SK-N-SH (cell line): Measurements from ENCODE around the gene GALC. TPM values are rescaled to one million over a fixed set of nuclear protein-coding genes. Genes with fewer than 3 reads are reported as not detected.

Experiments used
- CTCF ChIA-PET: fragments of 300-600, 350-600 bp; formaldehyde crosslinking; extraction: SDS; loops from one replicate; lab custom pipeline; 2021; lab: Yijun Ruan, JAX
- POLR2A ChIA-PET: fragments of 350-600 bp; sonication (Branson Sonifier 250); formaldehyde crosslinking; extraction: SDS; loops from one replicate; lab custom pipeline; 2020; ENCODE audit warnings: antibody characterized with exemption, inconsistent platforms; lab: Yijun Ruan, JAX
- DNase-seq: peaks from one replicate; pipeline ENCODE4 v3.0.0; 2012
- H2AFZ ChIP-seq: fragments of 200-600 bp; sonication (generic); 2 replicates; pipeline ENCODE4 v1.8.1; 2016; ENCODE audit warnings: antibody characterized with exemption, mild to moderate bottlenecking, low read depth
- H3F3A ChIP-seq: fragments of 200-600 bp; sonication (generic); replicated peaks from 2 replicates; pipeline ENCODE3; 2016; ENCODE audit warnings: antibody characterized with exemption, mild to moderate bottlenecking; ENCODE audit not compliant: insufficient read depth
- H3K27ac ChIP-seq, 2 experiments: fragments of 200-500 bp in 1 of 2; fragments of 200-600 bp in 1 of 2; sonication (Bioruptor generic) in 1 of 2; sonication (generic), shearing (Covaris generic) in 1 of 2; 2 replicates each; pipeline versions ENCODE4 v1.5.1 to v1.6.1; 2014 to 2016; ENCODE audit warnings: low read depth in 2 of 2, inconsistent platforms in 1 of 2, low read length in 1 of 2, mild to moderate bottlenecking in 1 of 2, mixed read lengths in 1 of 2
- H3K27me3 ChIP-seq: fragments of 200-600 bp; sonication (generic), shearing (Covaris generic); 2 replicates; pipeline ENCODE4 v1.6.1; 2016; ENCODE audit warnings: mixed run types; ENCODE audit not compliant: insufficient read depth
- H3K36me3 ChIP-seq, 2 experiments: fragments of 200-500 bp in 1 of 2; fragments of 200-600 bp in 1 of 2; sonication (Bioruptor generic) in 1 of 2; sonication (generic) in 1 of 2; replicated peaks in 1 of 2; 2 replicates each; pipeline versions ENCODE3 to v1.5.1; 2014 to 2016; ENCODE audit warnings: low read length in 1 of 2, mild to moderate bottlenecking in 1 of 2; ENCODE audit not compliant: insufficient read depth in 2 of 2, control insufficient read depth in 1 of 2
- H3K4me1 ChIP-seq, 2 experiments: fragments of 200-500 bp in 1 of 2; fragments of 200-600 bp in 1 of 2; sonication (Bioruptor generic) in 1 of 2; sonication (generic), shearing (Covaris generic) in 1 of 2; 2 replicates each; pipeline versions ENCODE4 v1.5.1 to v1.6.1; 2014 to 2016; ENCODE audit warnings: low read depth in 1 of 2, low read length in 1 of 2, mixed run types in 1 of 2; ENCODE audit not compliant: insufficient read depth in 2 of 2, control insufficient read depth in 1 of 2
- H3K4me2 ChIP-seq: fragments of 200-600 bp; sonication (generic), shearing (Covaris generic); 2 replicates; pipeline ENCODE4 v1.6.1; 2017; ENCODE audit warnings: mixed run types
- H3K4me3 ChIP-seq, 2 experiments: fragments of 200-500 bp in 1 of 2; fragments of 200-600 bp in 1 of 2; sonication (Bioruptor generic) in 1 of 2; sonication (generic), shearing (Covaris generic) in 1 of 2; 2 replicates each; pipeline versions ENCODE4 v1.5.1 to v1.8.1; 2014 to 2016; ENCODE audit warnings: low read depth in 2 of 2, inconsistent platforms in 1 of 2, low read length in 1 of 2, mild to moderate bottlenecking in 1 of 2, mixed read lengths in 1 of 2, moderate library complexity in 1 of 2
- H3K79me2 ChIP-seq: fragments of 200-600 bp; sonication (generic); 2 replicates; pipeline ENCODE4 v1.8.1; 2017; ENCODE audit warnings: mild to moderate bottlenecking; ENCODE audit not compliant: insufficient read depth
- H3K9ac ChIP-seq: fragments of 200-600 bp; sonication (generic); 2 replicates; pipeline ENCODE4 v1.6.1; 2017; ENCODE audit warnings: mixed run types
- H3K9me2 ChIP-seq: fragments of 200-600 bp; sonication (generic); 2 replicates; pipeline ENCODE4 v1.6.1; 2017; ENCODE audit warnings: mixed run types
- H3K9me3 ChIP-seq: fragments of 200-600 bp; sonication (generic); 2 replicates; pipeline ENCODE4 v1.6.1; 2017; ENCODE audit warnings: mixed run types, mild to moderate bottlenecking, moderate library complexity
- H4K20me1 ChIP-seq: fragments of 200-600 bp; sonication (generic); 2 replicates; pipeline ENCODE4 v1.6.1; 2017; ENCODE audit warnings: mild to moderate bottlenecking, mixed run types; ENCODE audit not compliant: insufficient read depth
- CHD2 ChIP-seq: fragments of 150-350 bp; IDR thresholded peaks from 2 replicates; pipeline ENCODE4 v1.6.1; 2018; ENCODE audit warnings: low read length; ENCODE audit not compliant: partially characterized antibody
- CTCF ChIP-seq: fragments of 200-600 bp; sonication (generic); IDR thresholded peaks from 2 replicates; pipeline ENCODE4 v1.6.1; 2017; ENCODE audit warnings: antibody characterized with exemption, mild to moderate bottlenecking, moderate library complexity
- ELF1 ChIP-seq: IDR thresholded peaks from 2 replicates; pipeline ENCODE4 v1.4.0; 2012
- EP300 ChIP-seq, 2 experiments: IDR thresholded peaks; 2 replicates each; pipeline versions ENCODE4 v1.4.0 to v1.6.1; 2012; ENCODE audit warnings: borderline replicate concordance in 1 of 2, low read depth in 1 of 2, low read length in 1 of 2
- FOXJ3 ChIP-seq: sonication (generic); formaldehyde crosslinking; IDR thresholded peaks from 2 replicates; pipeline ENCODE4 v1.5.1; 2020; ENCODE audit warnings: mild to moderate bottlenecking, missing genetic modification reagents
- FOXM1 ChIP-seq: IDR thresholded peaks from 2 replicates; pipeline ENCODE4 v1.4.0; 2012; ENCODE audit warnings: low read depth, mild to moderate bottlenecking
- GABPA ChIP-seq: IDR thresholded peaks from 2 replicates; pipeline ENCODE4 v1.4.0; 2012; ENCODE audit warnings: low read depth, mild to moderate bottlenecking
- POLR2AphosphoS5 ChIP-seq: IDR thresholded peaks from 2 replicates; pipeline ENCODE4 v1.6.1; 2012; ENCODE audit warnings: low read depth, low read length
- RCOR1 ChIP-seq: fragments of 150-350 bp; IDR thresholded peaks from 2 replicates; pipeline ENCODE4 v1.6.1; 2017; ENCODE audit warnings: antibody characterized with exemption, low read length
- REST ChIP-seq: IDR thresholded peaks from 2 replicates; pipeline ENCODE4 v1.6.1; 2012; ENCODE audit warnings: mild to moderate bottlenecking, low read depth, low read length, moderate library complexity
- RFX5 ChIP-seq: IDR thresholded peaks from 2 replicates; pipeline ENCODE4 v1.6.1; 2012; ENCODE audit warnings: mild to moderate bottlenecking, improper control_type of control experiment, low read length
- SMC3 ChIP-seq: IDR thresholded peaks from 2 replicates; pipeline ENCODE4 v1.6.1; 2012; ENCODE audit warnings: low read depth, low read length, improper control_type of control experiment
- TAF1 ChIP-seq: IDR thresholded peaks from 2 replicates; pipeline ENCODE4 v1.6.1; 2012; ENCODE audit warnings: low read depth, mild to moderate bottlenecking, low read length, moderate library complexity, borderline replicate concordance
- TCF12 ChIP-seq: IDR thresholded peaks from 2 replicates; pipeline ENCODE4 v1.4.0; 2012
- USF2 ChIP-seq: fragments of 150-350 bp; IDR thresholded peaks from 2 replicates; pipeline ENCODE4 v1.6.1; 2017; ENCODE audit warnings: antibody characterized with exemption, low read length, low read depth, borderline replicate concordance
- YY1 ChIP-seq: IDR thresholded peaks from 2 replicates; pipeline ENCODE4 v1.4.0; 2012; ENCODE audit warnings: low read depth, mild to moderate bottlenecking
- ZBTB33 ChIP-seq: IDR thresholded peaks from 2 replicates; pipeline ENCODE4 v1.4.0; 2012; ENCODE audit warnings: low read depth, borderline replicate concordance
- WGBS: methylation state at CpG from one replicate; pipeline ENCODE4 v1.1.6; 2017; ENCODE audit warnings: low lambda C conversion rate; 5-methylcytosine and 5-hydroxymethylcytosine counted together
- polyA plus RNA-seq, 3 experiments: library from polyadenylated mRNA; depleted of rRNA; stranded (reverse); fragments of >200 nt; gene quantifications; 2 replicates each; pipeline ENCODE4 v1.2.3, GENCODE V29; 2012
- TF ChIP-seq, protein P1 (sequence below): IDR thresholded peaks from 2 replicates; pipeline ENCODE4 v1.4.0; 2012; ENCODE audit warnings: low read depth, borderline replicate concordance
- TF ChIP-seq, protein P2 (sequence below): IDR thresholded peaks from 2 replicates; pipeline ENCODE4 v1.4.0; 2012; ENCODE audit warnings: low read depth

Gene GALC
- polyA plus RNA-seq, 1 of the 3 experiments (the other 2 are of a cell fraction) = 9.7 TPM

- Histone ChIP-seq H3K79me2 (no peaks in the 10 kb centered on the region), H3K27me3 (no peaks in the 10 kb centered on the region), H3K4me3 (no peak within 1 kb of the TSS), H3K9me2 (no peaks in the 10 kb centered on the region), H3K27ac (no peak within 1 kb of the TSS), H3K4me2 (no peak within 1 kb of the TSS), H3K4me1 (no peaks in the 10 kb centered on the region), H3K9me3 (no peaks in the 10 kb centered on the region), H3K36me3 (no peaks in the 10 kb centered on the region), H4K20me1 (no peaks in the 10 kb centered on the region), H2AFZ (no peak within 1 kb of the TSS), H3F3A (no peaks in the 10 kb centered on the region), H3K9ac (no peak within 1 kb of the TSS)
- ChIA-PET CTCF (interaction anchor here (0.7 to 5.1 kb wide), 2 partner anchors 10 to 249 kb away, joined by 4 to 34 read pairs; no protein-coding TSS in a partner anchor), POLR2A (no interaction called here)
- no peak for DNase-seq
- 61% methylated on average over 3 of the region's 3 CpGs for WGBS
- TF ChIP-seq GABPA = no peak
- no peak for TF ChIP-seq EP300 (IDR thresholded peaks at IDR 0.05; ENCODE audit: borderline replicate concordance in 1 of 2, low read depth in 1 of 2, low read length in 1 of 2)
- no peak for TF ChIP-seq FOXJ3 (CRISPR knock-in tag)
- no peak for TF ChIP-seq REST
- no peak for TF ChIP-seq USF2
- TF ChIP-seq, protein P1, sequence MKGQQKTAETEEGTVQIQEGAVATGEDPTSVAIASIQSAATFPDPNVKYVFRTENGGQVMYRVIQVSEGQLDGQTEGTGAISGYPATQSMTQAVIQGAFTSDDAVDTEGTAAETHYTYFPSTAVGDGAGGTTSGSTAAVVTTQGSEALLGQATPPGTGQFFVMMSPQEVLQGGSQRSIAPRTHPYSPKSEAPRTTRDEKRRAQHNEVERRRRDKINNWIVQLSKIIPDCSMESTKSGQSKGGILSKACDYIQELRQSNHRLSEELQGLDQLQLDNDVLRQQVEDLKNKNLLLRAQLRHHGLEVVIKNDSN = no peak
- no peak for TF ChIP-seq CTCF
- no peak for TF ChIP-seq CHD2
- no peak for TF ChIP-seq SMC3
- TF ChIP-seq ZBTB33 = no peak
- TF ChIP-seq ELF1 = no peak
- TF ChIP-seq TAF1 = no peak
- no peak for TF ChIP-seq RCOR1
- TF ChIP-seq FOXM1 = no peak
- TF ChIP-seq, protein P2, sequence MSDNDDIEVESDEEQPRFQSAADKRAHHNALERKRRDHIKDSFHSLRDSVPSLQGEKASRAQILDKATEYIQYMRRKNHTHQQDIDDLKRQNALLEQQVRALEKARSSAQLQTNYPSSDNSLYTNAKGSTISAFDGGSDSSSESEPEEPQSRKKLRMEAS = no peak
- no peak for TF ChIP-seq YY1
- no peak for TF ChIP-seq RFX5
- no peak for TF ChIP-seq POLR2AphosphoS5
- TF ChIP-seq TCF12 = no peak
These were observed 12.1 kb upstream of the GALC start, which contains the start of gene GPR65 for GRCh38 chr14:88005050-88005481. GPR65 (plus strand) TSS chr14:88005135; CDS start chr14:88010848, 5,713 bp downstream.
